Epidermal melanocyte (primary cell): ENCODE data around the gene FHAD1.
"Not testable (repeated sequence)": the region's sequence is repeated elsewhere in the genome, so short reads cannot be mapped to it uniquely, and the experiment has no call there.

Experiments used
- DNase-seq: peaks from one replicate; pipeline ENCODE4 v3.0.0; 2011; ENCODE audit warnings: low spot score; ENCODE audit not compliant: insufficient read length

The FHAD1 gene

DNA sequence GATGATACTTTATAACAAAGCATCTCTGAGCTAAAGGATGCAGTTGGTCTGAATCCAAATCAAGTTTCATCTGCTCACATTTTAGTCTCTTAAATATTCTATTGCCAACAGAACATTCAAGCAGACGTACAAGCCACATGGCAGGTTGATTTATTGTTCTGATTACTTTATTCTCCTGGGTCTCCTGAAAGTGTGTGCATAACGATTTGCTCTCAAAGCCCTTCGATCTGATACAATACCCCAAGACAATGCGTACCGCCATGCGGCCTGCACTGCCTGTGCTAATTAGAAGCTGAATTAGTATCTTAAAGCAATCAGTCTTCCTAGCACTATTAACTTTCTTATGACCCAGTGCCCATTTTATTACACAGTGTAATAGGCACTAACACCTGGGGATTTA is 56.9 kb downstream of the FHAD1 start:
- DNase-seq = no peak

DNA sequence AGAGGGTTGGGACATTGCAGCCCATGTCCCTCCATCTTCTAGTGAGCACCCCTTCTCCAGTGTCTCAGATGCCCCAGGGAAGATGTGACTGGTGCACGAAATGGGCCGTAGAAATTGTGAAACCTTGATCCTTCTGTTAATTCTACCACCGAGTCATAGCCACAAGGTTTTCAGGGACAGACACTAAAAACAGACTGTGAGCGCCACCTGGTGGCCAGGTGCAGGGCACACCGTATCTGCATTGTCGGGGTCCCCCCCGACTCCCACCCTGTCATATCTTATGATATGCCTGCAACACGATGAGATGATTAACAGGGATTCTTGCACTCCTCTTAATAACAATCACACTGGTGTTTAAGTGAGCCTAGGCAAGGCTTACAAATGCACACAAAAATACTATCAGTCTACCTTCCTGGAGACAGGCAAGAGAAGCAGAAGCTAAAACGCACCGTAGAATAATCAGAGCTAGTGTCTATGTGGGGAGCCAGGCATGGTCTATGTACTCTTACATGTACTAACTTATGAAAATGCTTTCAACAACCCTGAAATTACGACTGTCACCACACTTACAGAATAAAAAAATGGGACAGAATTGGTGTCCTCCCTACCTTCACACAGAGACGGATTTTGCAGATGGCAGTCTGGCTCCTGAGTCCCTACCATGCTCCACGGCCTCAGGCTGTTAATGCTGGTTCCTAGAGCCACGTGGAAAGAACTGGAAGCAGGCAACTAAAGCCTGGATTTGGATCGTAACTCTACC is 57.9 kb downstream of the FHAD1 start:
- no peak for DNase-seq

- no peak for DNase-seq
Observed at GRCh38 chr1:15305468-15305770, 58.4 kb downstream of the FHAD1 start.

DNA sequence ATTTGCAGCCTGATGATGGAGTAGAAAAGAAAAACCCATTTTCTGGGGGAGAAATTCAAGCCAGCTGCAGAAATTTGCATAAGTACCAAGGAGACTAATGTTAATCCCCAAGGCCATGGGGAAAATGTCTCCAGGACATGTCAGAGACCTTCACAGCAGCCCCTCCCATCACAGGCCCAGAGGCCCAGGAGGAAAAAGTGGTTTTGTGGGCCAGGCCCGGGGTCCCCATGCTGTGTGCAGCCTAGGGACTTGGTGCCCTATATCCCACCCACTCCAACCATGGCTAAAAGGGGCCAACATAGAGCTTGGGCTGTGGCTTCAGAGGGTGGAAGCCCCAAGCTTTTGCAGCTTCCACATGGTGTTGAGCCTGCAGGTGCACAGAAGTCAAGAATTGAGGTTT is 59.3 kb downstream of the FHAD1 start:
- not testable (repeated sequence) for DNase-seq

GRCh38 chr1:15308135-15308534 is 61.1 kb downstream of the FHAD1 start:
- no peak for DNase-seq

DNA sequence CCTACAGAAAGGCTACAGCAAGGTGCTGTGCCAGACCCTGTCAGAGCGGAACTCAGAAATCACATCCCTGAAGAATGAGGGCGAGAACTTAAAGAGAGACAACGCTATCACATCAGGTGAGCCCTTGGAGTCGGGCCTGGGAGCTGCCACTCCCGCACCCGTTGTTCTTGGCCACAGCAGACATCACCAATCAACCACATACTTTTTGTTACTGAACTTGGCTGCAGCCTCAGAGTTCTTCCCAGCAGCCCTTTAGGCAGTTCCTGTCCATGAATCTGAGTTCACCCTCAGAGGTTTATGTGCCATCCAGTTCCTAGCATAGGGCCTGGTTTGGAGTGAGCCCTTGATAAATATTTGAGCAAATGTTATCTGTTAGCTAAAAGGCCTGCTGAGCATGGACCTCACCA is 61.6 kb downstream of the FHAD1 start:
- no peak for DNase-seq

DNA sequence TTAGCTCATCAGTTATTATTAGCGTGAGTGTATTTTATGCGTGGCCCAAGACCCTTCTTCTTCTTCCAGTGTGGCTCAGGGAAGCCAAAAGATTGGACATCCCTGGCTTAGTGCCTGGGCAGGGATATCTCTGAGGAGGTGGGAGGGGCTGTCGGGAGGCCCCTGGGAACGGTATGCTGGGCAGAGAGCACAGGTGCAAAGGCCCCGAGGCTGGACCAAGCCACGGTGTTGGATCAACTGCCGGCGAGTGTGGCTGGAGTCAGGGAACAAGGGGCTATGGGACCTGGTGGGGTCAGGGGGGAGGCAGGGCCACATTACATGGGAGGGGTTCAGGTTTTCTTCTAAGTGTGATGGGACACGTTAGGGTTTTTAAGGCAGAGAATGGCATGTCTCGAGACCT is 62.7 kb downstream of the FHAD1 start:
- no peak for DNase-seq

DNA sequence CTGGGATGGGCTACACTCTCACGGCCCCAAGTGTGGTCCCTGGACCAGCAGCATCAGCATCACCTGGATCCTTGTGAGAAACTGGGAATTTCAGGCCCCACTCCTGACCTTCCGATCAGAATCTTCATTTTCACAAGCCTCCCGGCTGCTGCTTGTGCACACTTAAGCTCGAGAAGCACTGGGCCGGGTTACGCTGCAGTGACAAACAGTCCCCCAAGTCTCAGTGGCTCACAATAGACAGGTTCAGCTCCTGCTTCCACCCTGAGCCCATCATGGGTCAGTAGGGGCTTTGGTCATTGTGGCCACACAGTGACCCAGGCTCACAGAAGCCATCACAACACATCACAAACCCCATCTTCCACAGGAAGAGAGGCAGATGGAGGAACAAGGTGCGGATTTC is 63.5 kb downstream of the FHAD1 start:
- no peak for DNase-seq

GRCh38 chr1:15311122-15311822 is 64.2 kb downstream of the FHAD1 start:
- DNase-seq = no peak

DNA sequence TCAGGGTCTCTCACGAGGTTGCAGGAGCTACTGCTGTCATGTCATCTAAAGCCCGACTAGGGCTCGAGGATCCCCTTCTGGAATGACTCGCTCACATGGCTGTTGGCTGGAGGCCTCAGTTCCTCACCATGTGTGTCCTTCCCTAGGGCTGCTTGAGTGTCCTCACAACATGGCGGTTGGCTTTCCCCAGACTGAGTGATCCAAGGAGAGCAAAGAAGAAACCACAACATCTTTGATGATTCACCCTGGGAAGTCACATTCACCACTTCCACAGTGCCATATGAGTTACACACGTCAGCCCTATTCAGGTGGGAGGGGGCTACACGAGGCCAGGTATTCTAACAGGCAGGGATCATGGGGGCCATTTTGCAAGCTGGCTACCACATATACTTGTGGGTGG is 64.9 kb downstream of the FHAD1 start:
- no peak for DNase-seq

DNA sequence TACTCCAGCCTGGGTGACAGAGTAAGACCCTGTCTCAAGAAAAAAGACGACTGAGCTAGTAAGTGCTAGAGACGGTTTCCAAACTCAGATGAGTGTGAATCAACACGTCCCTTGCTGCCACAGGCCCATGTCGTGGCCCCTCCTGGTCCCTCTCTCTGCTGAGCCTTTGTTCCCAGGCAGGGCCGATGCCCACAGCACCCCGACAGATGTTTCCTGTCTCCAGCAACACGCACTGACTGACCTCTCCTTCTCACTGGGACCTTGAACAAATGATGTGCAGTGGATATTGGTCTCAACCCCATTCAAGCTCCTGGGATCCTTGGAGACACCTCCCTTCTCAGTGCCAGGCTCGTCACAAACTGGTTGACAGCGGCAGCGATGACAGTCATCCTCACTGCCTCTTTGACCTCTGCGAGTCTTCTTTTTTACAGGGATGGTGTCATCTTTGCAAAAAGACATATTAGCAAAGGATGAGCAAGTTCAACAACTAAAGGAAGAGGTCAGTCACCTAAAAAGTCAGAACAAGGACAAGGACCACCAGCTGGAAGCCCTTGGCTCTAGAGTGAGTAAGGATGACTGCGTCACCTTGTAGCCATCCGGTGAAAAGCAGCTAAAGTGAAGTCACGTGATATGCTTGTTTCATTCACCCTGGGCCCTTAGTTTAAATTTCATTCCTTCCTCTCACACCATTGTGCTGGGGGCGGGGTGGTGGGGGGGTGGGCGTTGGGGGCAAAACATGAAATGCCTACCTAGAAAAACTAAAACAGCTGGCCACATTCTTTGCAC is 65.8 kb downstream of the FHAD1 start:
- no peak for DNase-seq

- no peak for DNase-seq
Observed at GRCh38 chr1:15314328-15315281, 67.6 kb downstream of the FHAD1 start.

- no peak for DNase-seq
Observed at GRCh38 chr1:15315815-15316214, 68.8 kb downstream of the FHAD1 start.

DNA sequence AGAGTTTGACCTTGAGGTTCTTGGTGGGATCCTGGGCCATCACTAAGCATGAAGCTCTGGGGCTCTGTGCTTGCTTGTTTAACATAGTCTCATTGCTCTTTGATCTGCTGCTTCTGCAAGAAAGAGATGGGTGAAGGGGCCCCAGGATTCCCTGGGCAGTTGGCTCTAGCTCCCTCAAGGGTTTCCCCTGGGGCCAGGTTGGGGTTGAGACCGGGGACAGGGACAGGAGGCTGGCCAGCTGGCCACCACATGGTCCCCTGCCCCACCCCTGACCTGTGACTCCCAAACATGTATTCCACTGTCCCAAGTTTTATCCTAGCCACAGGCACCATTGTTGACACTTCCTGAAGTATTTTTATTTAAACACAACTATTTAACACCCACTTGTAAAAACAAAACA is 69.5 kb downstream of the FHAD1 start:
- DNase-seq = no peak

- no peak for DNase-seq
Observed at GRCh38 chr1:15320267-15320666, 73.2 kb downstream of the FHAD1 start.

DNA sequence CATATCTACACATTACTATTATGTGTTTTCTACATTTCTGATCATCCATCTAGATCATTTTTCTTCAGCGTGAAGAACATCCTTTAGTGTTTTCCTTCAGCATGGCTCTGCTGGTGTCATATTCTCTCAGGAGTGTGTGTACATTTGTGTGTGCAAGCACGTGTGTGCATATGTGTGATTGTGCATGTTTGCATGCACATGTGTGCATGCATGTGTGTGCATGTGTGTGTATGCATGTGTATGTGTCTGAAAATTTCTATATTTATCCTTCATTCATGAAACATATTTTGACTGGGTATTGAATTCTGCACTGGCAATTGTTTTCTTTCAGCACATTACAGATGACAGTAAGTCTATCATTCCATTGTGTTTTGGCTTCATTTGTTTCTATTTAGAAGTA is 74.6 kb downstream of the FHAD1 start:
- no peak for DNase-seq

GRCh38 chr1:15322648-15323350 is 75.8 kb downstream of the FHAD1 start:
- no peak for DNase-seq

DNA sequence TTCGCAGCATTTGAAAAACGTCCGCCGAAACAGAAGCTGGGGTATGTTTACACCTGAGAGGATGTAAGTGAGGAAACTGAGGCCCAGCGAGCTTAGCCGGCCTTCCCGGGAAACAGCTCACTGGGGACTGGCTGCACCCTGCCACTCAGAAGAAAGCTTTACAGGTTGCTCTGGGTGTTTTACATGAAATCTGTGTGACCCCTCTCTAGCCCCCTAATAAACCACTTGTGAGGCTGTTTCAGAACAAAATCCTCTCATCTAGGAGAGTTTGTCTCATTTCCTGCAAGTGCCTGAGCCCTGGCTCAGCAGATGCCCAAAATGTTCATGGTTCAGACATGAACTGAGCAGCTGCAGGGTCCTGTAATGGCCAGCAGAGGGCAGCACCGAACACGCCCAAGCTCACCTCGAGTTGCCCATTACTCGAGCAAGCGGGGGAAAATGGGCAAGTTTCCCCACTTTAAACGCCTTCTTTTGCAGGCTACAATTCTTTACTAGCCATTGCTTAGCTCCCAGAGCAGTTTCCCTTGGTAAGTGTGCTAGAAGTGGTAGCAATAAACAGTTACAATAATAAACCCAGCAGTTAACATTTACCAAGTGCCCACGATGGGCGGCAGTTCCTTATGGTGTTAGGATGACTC is 76.4 kb downstream of the FHAD1 start:
- no peak for DNase-seq

DNA sequence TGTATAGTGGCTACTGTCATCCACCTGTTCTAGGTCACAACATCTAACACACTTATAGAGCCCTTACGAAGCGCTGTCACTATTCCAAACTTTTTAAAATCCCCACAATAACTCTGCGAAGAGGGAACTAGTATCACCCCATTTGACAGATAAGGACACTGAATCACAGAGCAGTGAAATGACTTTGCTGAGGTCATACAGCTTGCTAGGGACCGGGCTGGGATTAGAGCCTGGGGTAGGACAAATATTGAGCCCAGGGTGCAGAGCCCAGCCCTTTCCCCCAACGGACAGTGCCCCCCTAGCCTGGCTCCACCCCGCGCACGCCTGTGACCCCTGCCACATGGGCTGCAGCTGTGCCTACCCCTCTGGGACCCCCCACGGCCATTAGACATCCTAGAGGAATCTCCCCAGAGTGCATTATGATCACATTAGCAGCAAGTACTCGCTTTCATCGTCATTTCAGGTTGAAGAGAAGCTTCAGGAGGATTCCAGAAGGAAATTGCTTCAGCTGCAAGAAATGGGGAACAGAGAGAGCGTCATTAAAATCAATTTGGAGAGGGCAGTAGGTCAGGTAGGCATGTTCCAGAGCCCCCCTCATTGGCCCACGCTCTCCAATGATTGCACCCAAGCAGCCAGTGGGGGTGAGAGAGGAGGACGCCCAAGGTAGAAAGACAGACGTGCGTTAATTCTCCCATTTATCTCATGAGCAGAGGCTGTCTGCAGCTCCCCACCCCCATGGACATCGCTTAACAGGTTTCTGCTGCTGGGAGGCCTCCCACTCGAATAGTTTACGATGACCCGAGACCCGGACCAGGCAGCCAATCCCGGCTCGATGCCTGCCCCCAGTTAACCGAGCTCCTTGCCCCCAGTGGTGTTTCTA is 77.2 kb downstream of the FHAD1 start:
- no peak for DNase-seq
